ENCODE results near the gene TM9SF4.

- TF ChIP-seq CTCF (conservative IDR thresholded peaks at IDR 0.05) (no peak), EZH2 (IDR thresholded peaks at IDR 0.05; ENCODE audit: low read depth) (no peak)
Observed at GRCh38 chr20:32130352-32130751, 20.8 kb downstream of the TM9SF4 start.
